ENCODE data around the gene HCFC1R1. TPM values are rescaled to one million over a fixed set of nuclear protein-coding genes. Genes with fewer than 3 reads are reported as not detected.
"Not testable (repeated sequence)": the region's sequence is repeated elsewhere in the genome, so short reads cannot be mapped to it uniquely, and the experiment has no call there.

Gene HCFC1R1
- total RNA-seq, 1 experiment from 2014 or later = 16.2 TPM

GRCh38 chr16:3062553-3062952, 38.8 kb upstream of the HCFC1R1 start:
- DNase-seq (ENCODE audit: low read depth in 1 of 2, low spot score in 2 of 2) = no peak
- peaks cover 37% of the 10 kb centered on the region for H3K4me1 ChIP-seq (replicated peaks)
- no peak overlapping the region for H3K27ac ChIP-seq
- H3K27me3 ChIP-seq (replicated peaks) = no peaks in the 10 kb centered on the region
- H3K4me3 ChIP-seq = no peak overlapping the region
- no peaks in the 10 kb centered on the region for H3K36me3 ChIP-seq
- H3K9me3 ChIP-seq (replicated peaks) = no peaks in the 10 kb centered on the region

GRCh38 chr16:3060339-3061127, 36.8 kb upstream of the HCFC1R1 start:
- Histone ChIP-seq H3K4me1 (replicated peaks) (peaks cover 26% of the 10 kb centered on the region), H3K36me3 (no peaks in the 10 kb centered on the region), H3K27ac (no peak overlapping the region), H3K9me3 (replicated peaks) (no peaks in the 10 kb centered on the region), H3K27me3 (replicated peaks) (no peaks in the 10 kb centered on the region), H3K4me3 (no peak overlapping the region)
- no peak for DNase-seq (ENCODE audit: low read depth in 1 of 2, low spot score in 2 of 2)

GRCh38 chr16:3059723-3060242, 36.0 kb upstream of the HCFC1R1 start:
- peak in 1 of 2 experiments; percentile 44 for DNase-seq (ENCODE audit: low read depth in 1 of 2, low spot score in 2 of 2)
- Histone ChIP-seq H3K9me3 (replicated peaks) (no peaks in the 10 kb centered on the region), H3K36me3 (no peaks in the 10 kb centered on the region), H3K4me3 (peak overlapping the region; percentile 76), H3K27ac (peak overlapping the region; percentile 77), H3K27me3 (replicated peaks) (no peaks in the 10 kb centered on the region), H3K4me1 (replicated peaks) (peaks cover 18% of the 10 kb centered on the region)

- peak; percentile 93 to 96 for DNase-seq (ENCODE audit: low read depth in 1 of 2, low spot score in 2 of 2)
Observed at GRCh38 chr16:3059041-3059722, 35.4 kb upstream of the HCFC1R1 start.

GRCh38 chr16:3058139-3059030, 34.6 kb upstream of the HCFC1R1 start:
- no peaks in the 10 kb centered on the region for H3K36me3 ChIP-seq
- peaks cover 13% of the 10 kb centered on the region for H3K4me1 ChIP-seq (replicated peaks)
- DNase-seq (ENCODE audit: low read depth in 1 of 2, low spot score in 2 of 2) = peak in 1 of 2 experiments; percentile 52
- H3K4me3 ChIP-seq = peak overlapping the region; percentile 76
- H3K9me3 ChIP-seq (replicated peaks) = no peaks in the 10 kb centered on the region
- H3K27ac ChIP-seq = peak overlapping the region; percentile 77; the same call in 1 of the 2 replicates
- no peaks in the 10 kb centered on the region for H3K27me3 ChIP-seq (replicated peaks)

More at GRCh38 chr16:3059041-3059722, 35.4 kb upstream of the HCFC1R1 start:
- H3K36me3 ChIP-seq = no peaks in the 10 kb centered on the region
- H3K27me3 ChIP-seq (replicated peaks) = no peaks in the 10 kb centered on the region
- H3K4me3 ChIP-seq = peak overlapping the region; percentile 76
- H3K4me1 ChIP-seq (replicated peaks) = peaks cover 13% of the 10 kb centered on the region
- H3K27ac ChIP-seq = peak overlapping the region; percentile 77
- no peaks in the 10 kb centered on the region for H3K9me3 ChIP-seq (replicated peaks)

- Histone ChIP-seq H3K9me3 (replicated peaks) (no peaks in the 10 kb centered on the region), H3K4me1 (replicated peaks) (peaks cover 13% of the 10 kb centered on the region), H3K36me3 (no peaks in the 10 kb centered on the region), H3K27ac (no peak overlapping the region), H3K4me3 (no peak overlapping the region), H3K27me3 (replicated peaks) (no peaks in the 10 kb centered on the region)
- DNase-seq (ENCODE audit: low read depth in 1 of 2, low spot score in 2 of 2) = peak in 1 of 2 experiments; percentile 41
Observed at GRCh38 chr16:3057181-3058138, 33.7 kb upstream of the HCFC1R1 start.

- DNase-seq (ENCODE audit: low read depth in 1 of 2, low spot score in 2 of 2) = no peak
- Histone ChIP-seq H3K9me3 (replicated peaks) (no peaks in the 10 kb centered on the region), H3K4me3 (no peak overlapping the region), H3K27me3 (replicated peaks) (no peaks in the 10 kb centered on the region), H3K27ac (no peak overlapping the region), H3K4me1 (replicated peaks) (peaks cover 13% of the 10 kb centered on the region), H3K36me3 (no peaks in the 10 kb centered on the region)
Observed at GRCh38 chr16:3056336-3057180, 32.8 kb upstream of the HCFC1R1 start.

GRCh38 chr16:3055734-3056115, 32.0 kb upstream of the HCFC1R1 start:
- not testable (repeated sequence) for H3K36me3 ChIP-seq; H3K27me3 ChIP-seq (replicated peaks); H3K9me3 ChIP-seq (replicated peaks); DNase-seq (ENCODE audit: low read depth in 1 of 2, low spot score in 2 of 2); H3K4me3 ChIP-seq; H3K27ac ChIP-seq
- H3K4me1 ChIP-seq (replicated peaks) = peaks cover 13% of the 10 kb centered on the region

GRCh38 chr16:3054965-3055733, 31.4 kb upstream of the HCFC1R1 start:
- Histone ChIP-seq H3K36me3 (no peaks in the 10 kb centered on the region), H3K4me1 (replicated peaks) (peaks cover 13% of the 10 kb centered on the region), H3K9me3 (replicated peaks) (no peaks in the 10 kb centered on the region), H3K4me3 (no peak overlapping the region), H3K27me3 (replicated peaks) (peaks cover 6% of the 10 kb centered on the region), H3K27ac (no peak overlapping the region)
- no peak for DNase-seq (ENCODE audit: low read depth in 1 of 2, low spot score in 2 of 2)

GRCh38 chr16:3053330-3053710, 29.6 kb upstream of the HCFC1R1 start:
- peaks cover 23% of the 10 kb centered on the region for H3K27me3 ChIP-seq (replicated peaks)
- not testable (repeated sequence) for DNase-seq (ENCODE audit: low read depth in 1 of 2, low spot score in 2 of 2)

GRCh38 chr16:3052571-3053329, 29.0 kb upstream of the HCFC1R1 start:
- H3K27me3 ChIP-seq (replicated peaks) = peaks cover 29% of the 10 kb centered on the region
- not testable (repeated sequence) for H3K4me3 ChIP-seq; H3K27ac ChIP-seq; H3K4me1 ChIP-seq (replicated peaks); DNase-seq (ENCODE audit: low read depth in 1 of 2, low spot score in 2 of 2); H3K9me3 ChIP-seq (replicated peaks); H3K36me3 ChIP-seq

More at GRCh38 chr16:3053330-3053710, 29.6 kb upstream of the HCFC1R1 start:
- not testable (repeated sequence) for H3K27ac ChIP-seq; H3K4me3 ChIP-seq; H3K36me3 ChIP-seq; H3K4me1 ChIP-seq (replicated peaks); H3K9me3 ChIP-seq (replicated peaks)
